ENCODE measurements around the gene TBC1D1. TPM values are rescaled to one million over a fixed set of nuclear protein-coding genes. Genes with fewer than 3 reads are reported as not detected.

The TBC1D1 gene
- total RNA-seq, 1 experiment from 2014 or later, result 56.0 TPM

- Histone ChIP-seq H3K4me3 (ENCODE audit: low read depth in 2 of 2, low read length in 2 of 2) (no peak overlapping the region), H3K36me3 (ENCODE audit: control insufficient read depth, insufficient read depth, low read length) (no peaks in the 10 kb centered on the region), H3K4me1 (ENCODE audit: control insufficient read depth, insufficient read depth, low read length) (no peaks in the 10 kb centered on the region), H3K27me3 (ENCODE audit: control insufficient read depth, insufficient read depth, low read length) (no peaks in the 10 kb centered on the region), H3K9me3 (ENCODE audit: control insufficient read depth, insufficient read depth, low read depth, low read length) (no peaks in the 10 kb centered on the region), H3K27ac (ENCODE audit: low read length) (no peak overlapping the region)
- ATAC-seq, result no peak
- in situ Hi-C loops (cut with HindIII; ENCODE audit: low pct_unique_long_range_greater_than_20kb, low sequenced_read_pairs), result no loop called here
- intact Hi-C loops (cut with micrococcal nuclease; ENCODE audit: unreplicated experiment), result no loop called here
- CTCF ChIA-PET, result no interaction called here
- no TSS peak for BruUV-seq (replicated peaks)
- DNase-seq (ENCODE audit: low read depth, low spot score), result no peak
- TF ChIP-seq REST (IDR thresholded peaks at IDR 0.05; ENCODE audit: insufficient read depth in 1 of 2, low read depth in 2 of 2, low read length in 1 of 2) (no peak), CTCF (IDR thresholded peaks at IDR 0.05) (no peak), TCF7L2 (IDR thresholded peaks at IDR 0.05; ENCODE audit: low read depth, low read length) (no peak), POLR2AphosphoS5 (IDR thresholded peaks at IDR 0.05; ENCODE audit: low read depth, low read length) (no peak), SIN3A (IDR thresholded peaks at IDR 0.05; ENCODE audit: borderline replicate concordance, insufficient read depth, low read depth, low read length) (no peak)
- POLR2A ChIA-PET, result no interaction called here
These were observed 74.0 kb downstream of the TBC1D1 start for GRCh38 chr4:37964734-37965457.

GRCh38 chr4:37966044-37966443 lies 75.2 kb downstream of the TBC1D1 start:
- no peak overlapping the region for H3K27ac ChIP-seq (ENCODE audit: low read length)
- no peaks in the 10 kb centered on the region for H3K27me3 ChIP-seq (ENCODE audit: control insufficient read depth, insufficient read depth, low read length)
- no peaks in the 10 kb centered on the region for H3K36me3 ChIP-seq (ENCODE audit: control insufficient read depth, insufficient read depth, low read length)
- no TSS peak for BruUV-seq (replicated peaks)
- no peak overlapping the region for H3K4me3 ChIP-seq (ENCODE audit: low read depth in 2 of 2, low read length in 2 of 2)
- intact Hi-C loops (cut with micrococcal nuclease; ENCODE audit: unreplicated experiment), result no loop called here
- no peak for DNase-seq (ENCODE audit: low read depth, low spot score)
- H3K9me3 ChIP-seq (ENCODE audit: control insufficient read depth, insufficient read depth, low read depth, low read length), result no peaks in the 10 kb centered on the region
- ATAC-seq, result no peak
- TF ChIP-seq SIN3A (IDR thresholded peaks at IDR 0.05; ENCODE audit: borderline replicate concordance, insufficient read depth, low read depth, low read length), result no peak
- TF ChIP-seq POLR2AphosphoS5 (IDR thresholded peaks at IDR 0.05; ENCODE audit: low read depth, low read length), result no peak
- ChIA-PET CTCF (no interaction called here), POLR2A (no interaction called here)
- in situ Hi-C loops (cut with HindIII; ENCODE audit: low pct_unique_long_range_greater_than_20kb, low sequenced_read_pairs), result no loop called here
- H3K4me1 ChIP-seq (ENCODE audit: control insufficient read depth, insufficient read depth, low read length), result no peaks in the 10 kb centered on the region

GRCh38 chr4:37967736-37968135 lies 76.9 kb downstream of the TBC1D1 start:
- ChIA-PET CTCF (no interaction called here), POLR2A (no interaction called here)
- no peaks in the 10 kb centered on the region for H3K9me3 ChIP-seq (ENCODE audit: control insufficient read depth, insufficient read depth, low read depth, low read length)
- ATAC-seq (no peak), DNase-seq (ENCODE audit: low read depth, low spot score) (no peak)
- BruUV-seq (replicated peaks), result no TSS peak
- TF ChIP-seq REST (IDR thresholded peaks at IDR 0.05; ENCODE audit: insufficient read depth in 1 of 2, low read depth in 2 of 2, low read length in 1 of 2) (no peak), TCF7L2 (IDR thresholded peaks at IDR 0.05; ENCODE audit: low read depth, low read length) (no peak)
- H3K4me3 ChIP-seq (ENCODE audit: low read depth in 2 of 2, low read length in 2 of 2), result no peak overlapping the region
- no peak overlapping the region for H3K27ac ChIP-seq (ENCODE audit: low read length)
- H3K36me3 ChIP-seq (ENCODE audit: control insufficient read depth, insufficient read depth, low read length), result no peaks in the 10 kb centered on the region
- no peaks in the 10 kb centered on the region for H3K4me1 ChIP-seq (ENCODE audit: control insufficient read depth, insufficient read depth, low read length)
- in situ Hi-C loops (cut with HindIII; ENCODE audit: low pct_unique_long_range_greater_than_20kb, low sequenced_read_pairs) (no loop called here), intact Hi-C loops (cut with micrococcal nuclease; ENCODE audit: unreplicated experiment) (no loop called here)
- H3K27me3 ChIP-seq (ENCODE audit: control insufficient read depth, insufficient read depth, low read length), result no peaks in the 10 kb centered on the region
